Thymus (tissue), 11 donors: Measurements from ENCODE around the gene ZKSCAN5. TPM values are rescaled to one million over a fixed set of nuclear protein-coding genes. Genes with fewer than 3 reads are reported as not detected.

Experiments
- DNase-seq, 9 donors: peaks; one replicate each; pipeline ENCODE4 v3.0.0-alpha.2; 2013; ENCODE audit warnings: low spot score in 9 of 9, low read depth in 6 of 9, missing footprints in 1 of 9
- H3K27ac ChIP-seq, 2 donors: one replicate each; pipeline ENCODE4 v1.5.1; 2013; ENCODE audit warnings: control low read depth in 1 of 2, low read depth in 1 of 2, low read length in 1 of 2, mild to moderate bottlenecking in 1 of 2, moderate library complexity in 1 of 2
- H3K27me3 ChIP-seq, 2 donors: one replicate each; pipeline ENCODE4 v1.5.1; 2013; ENCODE audit warnings: low read length in 1 of 2; ENCODE audit not compliant: control insufficient read depth in 2 of 2, insufficient read depth in 1 of 2
- H3K36me3 ChIP-seq, 2 donors: one replicate each; pipeline ENCODE4 v1.5.1; 2013; ENCODE audit warnings: low read length in 1 of 2, mild to moderate bottlenecking in 1 of 2, moderate library complexity in 1 of 2; ENCODE audit not compliant: control insufficient read depth in 2 of 2, insufficient read depth in 2 of 2
- H3K4me1 ChIP-seq, 2 donors: one replicate each; pipeline ENCODE4 v1.5.1; 2013; ENCODE audit warnings: low read length in 2 of 2; ENCODE audit not compliant: control insufficient read depth in 2 of 2, insufficient read depth in 2 of 2
- H3K4me3 ChIP-seq, 2 donors: one replicate each; pipeline ENCODE4 v1.5.1; 2013; ENCODE audit warnings: low read length in 2 of 2, control low read depth in 1 of 2, mild to moderate bottlenecking in 1 of 2
- H3K9me3 ChIP-seq, 2 donors: one replicate each; pipeline ENCODE4 v1.5.1; 2013; ENCODE audit warnings: low read length in 1 of 2, mild to moderate bottlenecking in 1 of 2; ENCODE audit not compliant: control insufficient read depth in 2 of 2, insufficient read depth in 1 of 2
- WGBS: extraction: QIAGEN DNeasy Blood & Tissue Kit; methylation state at CpG from one replicate; pipeline ENCODE4 v1.1.7; 2013; 5-methylcytosine and 5-hydroxymethylcytosine counted together
- polyA plus RNA-seq: library from polyadenylated mRNA; stranded (reverse); fragments of 200-250 nt; gene quantifications from one replicate; pipeline ENCODE4 v1.2.3, GENCODE V29; 2013
- total RNA-seq: library from RNA; stranded (reverse); fragments of 120-200 nt; gene quantifications from one replicate; pipeline ENCODE4 v1.2.4, GENCODE V29; 2013
- donor health status: healthy.

ZKSCAN5 gene
- total and polyA plus RNA-seq, 2 donors = 5.7 to 11.0 TPM

- no peak overlapping the region for H3K27ac ChIP-seq
- WGBS = 94% methylated on average over 4 of the region's 4 CpGs
- H3K36me3 ChIP-seq = peaks cover 32 to 47% of the 10 kb centered on the region in 2 donors
- no peak overlapping the region for H3K4me3 ChIP-seq
- DNase-seq = no peak
- H3K27me3 ChIP-seq = no peaks in the 10 kb centered on the region
- H3K4me1 ChIP-seq = no peaks in the 10 kb centered on the region
- H3K9me3 ChIP-seq = peaks cover 8 to 11% of the 10 kb centered on the region in 2 donors
These were observed 15.2 kb upstream of the ZKSCAN5 start for GRCh38 chr7:99489235-99489634.

GRCh38 chr7:99490878-99491277, 13.6 kb upstream of the ZKSCAN5 start:
- no peak overlapping the region for H3K4me3 ChIP-seq
- H3K4me1 ChIP-seq = no peaks in the 10 kb centered on the region
- 75% methylated on average over 3 of the region's 3 CpGs for WGBS
- H3K36me3 ChIP-seq = peaks cover 36 to 51% of the 10 kb centered on the region in 2 donors
- no peak overlapping the region for H3K27ac ChIP-seq
- no peaks in the 10 kb centered on the region for H3K27me3 ChIP-seq
- DNase-seq = no peak
- H3K9me3 ChIP-seq = peaks cover 11 to 24% of the 10 kb centered on the region in 2 donors

- 99% methylated on average over 6 of the region's 6 CpGs for WGBS
- DNase-seq = no peak
- Histone ChIP-seq H3K4me3 (no peak overlapping the region), H3K4me1 (peaks cover 9 to 13% of the 10 kb centered on the region in 2 donors), H3K9me3 (peaks cover 11 to 24% of the 10 kb centered on the region in 2 donors), H3K27me3 (no peaks in the 10 kb centered on the region), H3K36me3 (peaks cover 39 to 58% of the 10 kb centered on the region in 2 donors), H3K27ac (no peak overlapping the region)
These were observed 10.6 kb upstream of the ZKSCAN5 start for GRCh38 chr7:99493823-99494222.

GRCh38 chr7:99497766-99498545, 6.5 kb upstream of the ZKSCAN5 start:
- peaks cover 32 to 41% of the 10 kb centered on the region in 2 donors for H3K36me3 ChIP-seq
- peaks cover 11 to 33% of the 10 kb centered on the region in 2 donors for H3K9me3 ChIP-seq
- no peak overlapping the region for H3K27ac ChIP-seq
- DNase-seq = no peak
- H3K4me1 ChIP-seq = peaks cover 12 to 21% of the 10 kb centered on the region in 2 donors
- H3K4me3 ChIP-seq = peak overlapping the region; percentile 59 to 100
- no peaks in the 10 kb centered on the region for H3K27me3 ChIP-seq
- 77% methylated on average over 6 of the region's 6 CpGs for WGBS

- peaks cover 12 to 21% of the 10 kb centered on the region in 2 donors for H3K4me1 ChIP-seq
- no peak for DNase-seq
- H3K27me3 ChIP-seq = no peaks in the 10 kb centered on the region
- WGBS = 86% methylated on average over 11 of the region's 11 CpGs
- no peak overlapping the region for H3K27ac ChIP-seq
- H3K4me3 ChIP-seq = peak overlapping the region; percentile 59 to 100
- H3K9me3 ChIP-seq = peaks cover 10 to 29% of the 10 kb centered on the region in 2 donors
- H3K36me3 ChIP-seq = peaks cover 26 to 37% of the 10 kb centered on the region in 2 donors
These were observed 5.9 kb upstream of the ZKSCAN5 start for GRCh38 chr7:99498546-99498944.

- no peaks in the 10 kb centered on the region for H3K27me3 ChIP-seq
- 1% methylated on average over 14 of the region's 14 CpGs for WGBS
- peak overlapping the region; percentile 59 to 100 for H3K4me3 ChIP-seq
- peaks cover 12 to 25% of the 10 kb centered on the region in 2 donors for H3K4me1 ChIP-seq
- peaks cover 18 to 29% of the 10 kb centered on the region in 2 donors for H3K36me3 ChIP-seq
- peaks cover 2 to 21% of the 10 kb centered on the region in 2 donors for H3K9me3 ChIP-seq
- DNase-seq = peak in 7 of 9 donors; percentile 4 to 54 (median 21)
- peak overlapping the region; percentile 87 to 99 for H3K27ac ChIP-seq
These were observed 5.1 kb upstream of the ZKSCAN5 start for GRCh38 chr7:99499371-99499720.

- peaks cover 12 to 25% of the 10 kb centered on the region in 2 donors for H3K4me1 ChIP-seq
- WGBS = under 1% methylated on average over 68 of the region's 68 CpGs
- H3K27ac ChIP-seq = peak within 1 kb of the TSS; percentile 87 to 99
- no peaks in the 10 kb centered on the region for H3K27me3 ChIP-seq
- DNase-seq = peak; percentile 85 to 97 (median 90)
- H3K36me3 ChIP-seq = peaks cover 13 to 23% of the 10 kb centered on the region in 2 donors
- peak within 1 kb of the TSS; percentile 59 to 100 for H3K4me3 ChIP-seq
- peaks cover 0 to 18% of the 10 kb centered on the region in 2 donors for H3K9me3 ChIP-seq
These were observed 4.5 kb upstream of the ZKSCAN5 start, which contains the start of gene ZNF394 for GRCh38 chr7:99499721-99500636. Gene ZNF394, minus strand, starts transcription at chr7:99500281. Its CDS starts 188 bp downstream, at chr7:99500093.

GRCh38 chr7:99500637-99501009, 3.8 kb upstream of the ZKSCAN5 start:
- Histone ChIP-seq H3K4me1 (peaks cover 12 to 30% of the 10 kb centered on the region in 2 donors), H3K36me3 (peaks cover 10 to 18% of the 10 kb centered on the region in 2 donors), H3K9me3 (peaks cover 0 to 12% of the 10 kb centered on the region in 2 donors), H3K27ac (peak overlapping the region; percentile 87 to 99), H3K27me3 (no peaks in the 10 kb centered on the region), H3K4me3 (peak overlapping the region; percentile 59 to 100)
- DNase-seq = no peak
- WGBS = 54% methylated on average over 16 of the region's 16 CpGs
